GM21529 (cell line): ENCODE results near the gene PARD3.
"Not testable (repeated sequence)": the region's sequence is repeated elsewhere in the genome, so short reads cannot be mapped to it uniquely, and the experiment has no call there.

ENCODE experiments used
- ATAC-seq: cut with Tn5 transposase; IDR thresholded peaks from one replicate; pipeline ENCODE4 v1.9.1; 2021; ENCODE audit not compliant: unreplicated experiment

Gene PARD3

GRCh38 chr10:34768972-34769330, 46.1 kb downstream of the PARD3 start:
- ATAC-seq: no peak

GRCh38 chr10:34768261-34768971, 46.7 kb downstream of the PARD3 start:
- no peak for ATAC-seq

- ATAC-seq: no peak
Measured at GRCh38 chr10:34766811-34767494, 48.1 kb downstream of the PARD3 start.

- ATAC-seq: no peak
Measured at GRCh38 chr10:34766266-34766600, 48.9 kb downstream of the PARD3 start.

GRCh38 chr10:34764472-34764946, 50.6 kb downstream of the PARD3 start:
- no peak for ATAC-seq

GRCh38 chr10:34762603-34763299, 52.3 kb downstream of the PARD3 start:
- ATAC-seq: no peak

GRCh38 chr10:34762156-34762555, 52.9 kb downstream of the PARD3 start:
- no peak for ATAC-seq

GRCh38 chr10:34761453-34761852, 53.6 kb downstream of the PARD3 start:
- no peak for ATAC-seq

- ATAC-seq: no peak
Measured at GRCh38 chr10:34760606-34761005, 54.5 kb downstream of the PARD3 start.

- ATAC-seq: no peak
Measured at GRCh38 chr10:34759837-34760215, 55.3 kb downstream of the PARD3 start.

- no peak for ATAC-seq
Measured at GRCh38 chr10:34759161-34759836, 55.8 kb downstream of the PARD3 start.

- ATAC-seq: peak; percentile 62
Measured at GRCh38 chr10:34758447-34758996, 56.6 kb downstream of the PARD3 start.

GRCh38 chr10:34757933-34758332, 57.2 kb downstream of the PARD3 start:
- no peak for ATAC-seq

- not testable (repeated sequence) for ATAC-seq
Measured at GRCh38 chr10:34757181-34757580, 57.9 kb downstream of the PARD3 start.

GRCh38 chr10:34756584-34756983, 58.5 kb downstream of the PARD3 start:
- no peak for ATAC-seq

- no peak for ATAC-seq
Measured at GRCh38 chr10:34753014-34753757, 61.9 kb downstream of the PARD3 start.

GRCh38 chr10:34751272-34751671, 63.8 kb downstream of the PARD3 start:
- no peak for ATAC-seq

- ATAC-seq: not testable (repeated sequence)
Measured at GRCh38 chr10:34750795-34751194, 64.3 kb downstream of the PARD3 start.

GRCh38 chr10:34748767-34749166, 66.3 kb downstream of the PARD3 start:
- ATAC-seq: no peak

- no peak for ATAC-seq
Measured at GRCh38 chr10:34748357-34748756, 66.7 kb downstream of the PARD3 start.

- ATAC-seq: no peak
Measured at GRCh38 chr10:34746094-34746493, 69.0 kb downstream of the PARD3 start.
